Gastroesophageal sphincter (tissue), 3 donors: Measurements from ENCODE around the gene CNNM4.

Source experiments
- CTCF ChIP-seq, 4 experiments: fragments of 200-600 bp in 2 of 4; fragments of 450-650 bp in 2 of 4; sonication (generic) in 1 of 4; IDR thresholded peaks; one replicate each; pipeline ENCODE4 v1.5.1; 2017 to 2019; ENCODE audit warnings: antibody characterized with exemption in 4 of 4, mild to moderate bottlenecking in 2 of 4, moderate library complexity in 2 of 4
- EP300 ChIP-seq: sonication (generic); formaldehyde crosslinking; IDR thresholded peaks from one replicate; pipeline ENCODE4 v1.6.1; 2017; ENCODE audit warnings: antibody characterized with exemption, mild to moderate bottlenecking
- POLR2A ChIP-seq, 2 donors: fragments of 450-650 bp; IDR thresholded peaks; one replicate each; pipeline ENCODE4 v1.6.1; 2017; ENCODE audit warnings: antibody characterized with exemption in 2 of 2, mild to moderate bottlenecking in 2 of 2, moderate library complexity in 1 of 2

GRCh38 chr2:96830044-96830562, 69.4 kb downstream of the CNNM4 start:
- TF ChIP-seq CTCF (IDR thresholded peaks at IDR 0.05), result no peak
- TF ChIP-seq EP300, result no peak
- TF ChIP-seq POLR2A (IDR thresholded peaks at IDR 0.05), result no peak
